IMR-90 (cell line): ENCODE measurements around the gene MGAT5B. TPM values are rescaled to one million over a fixed set of nuclear protein-coding genes. Genes with fewer than 3 reads are reported as not detected.

Source experiments
- ATAC-seq: fragments of 200-7000 bp; cut with Tn5 transposase; 2 replicates; pipeline ENCODE4 v1.9.1; 2020; ENCODE audit warnings: low read depth, mild to moderate bottlenecking, moderate library complexity
- BruUV-seq: library from RNA; stranded (reverse); fragments of 400-500 nt; replicated peaks from 2 replicates; lab custom pipeline; 2021; lab: Mats Ljungman, UMichigan
- CTCF ChIA-PET: fragments of 300-600 bp; formaldehyde crosslinking; extraction: SDS; loops from one replicate; lab custom pipeline; 2021; ENCODE audit warnings: antibody characterized with exemption; lab: Yijun Ruan, JAX
- POLR2A ChIA-PET: fragments of 300-600 bp; sonication (Branson Sonifier 250); formaldehyde crosslinking; loops from one replicate; lab custom pipeline; 2022; ENCODE audit warnings: antibody characterized with exemption; ENCODE audit not compliant: unreplicated experiment; lab: Charles Lee
- DNase-seq: peaks from one replicate; pipeline ENCODE4 v3.0.0; 2013
- H2AFZ ChIP-seq: replicated peaks from 2 replicates; pipeline ENCODE3; 2013; ENCODE audit warnings: low read length, mild to moderate bottlenecking; ENCODE audit not compliant: poor library complexity
- H2AK5ac ChIP-seq: 2 replicates; pipeline ENCODE4 v1.6.1; 2013; ENCODE audit warnings: low read depth, low read length, inconsistent platforms
- H2AK9ac ChIP-seq: replicated peaks from 2 replicates; pipeline ENCODE3; 2013; ENCODE audit warnings: mild to moderate bottlenecking, low read depth, low read length, moderate library complexity; ENCODE audit not compliant: poor library complexity
- H2BK120ac ChIP-seq: 2 replicates; pipeline ENCODE4 v1.6.1; 2013; ENCODE audit warnings: low read depth, low read length, inconsistent platforms
- H2BK15ac ChIP-seq: 3 replicates; pipeline ENCODE4 v1.6.1; 2013; ENCODE audit warnings: low read depth, low read length, inconsistent platforms
- H2BK20ac ChIP-seq: 2 replicates; pipeline ENCODE4 v1.6.1; 2013; ENCODE audit warnings: low read depth, mild to moderate bottlenecking, inconsistent platforms, low read length, moderate library complexity
- H2BK5ac ChIP-seq: 2 replicates; pipeline ENCODE4 v1.6.1; 2013; ENCODE audit warnings: mild to moderate bottlenecking, low read depth, low read length, inconsistent platforms; ENCODE audit not compliant: poor library complexity, severe bottlenecking
- H3K14ac ChIP-seq: replicated peaks from 2 replicates; pipeline ENCODE4 v1.6.1; 2013; ENCODE audit warnings: low read depth, low read length, inconsistent platforms
- H3K18ac ChIP-seq: 2 replicates; pipeline ENCODE4 v1.6.1; 2013; ENCODE audit warnings: low read depth, low read length, control low read depth
- H3K23ac ChIP-seq: 2 replicates; pipeline ENCODE4 v1.6.1; 2013; ENCODE audit warnings: low read depth, low read length, inconsistent platforms
- H3K27ac ChIP-seq: 2 replicates; pipeline ENCODE4 v1.5.1; 2013; ENCODE audit warnings: mild to moderate bottlenecking, control low read depth, low read length; ENCODE audit not compliant: insufficient read depth
- H3K27me3 ChIP-seq: 2 replicates; pipeline ENCODE4 v1.6.1; 2013; ENCODE audit warnings: low read length; ENCODE audit not compliant: control insufficient read depth, insufficient read depth
- H3K36me3 ChIP-seq: 2 replicates; pipeline ENCODE4 v1.6.1; 2013; ENCODE audit warnings: low read length, mixed read lengths; ENCODE audit not compliant: control insufficient read depth, insufficient read depth
- H3K4ac ChIP-seq: 2 replicates; pipeline ENCODE4 v1.6.1; 2013; ENCODE audit warnings: low read depth, low read length, inconsistent platforms
- H3K4me1 ChIP-seq: 2 replicates; pipeline ENCODE4 v1.6.1; 2013; ENCODE audit warnings: low read length, mixed read lengths; ENCODE audit not compliant: control insufficient read depth, insufficient read depth
- H3K4me2 ChIP-seq: 2 replicates; pipeline ENCODE4 v1.6.1; 2013; ENCODE audit warnings: low read depth, mild to moderate bottlenecking, control low read depth, low read length, moderate library complexity
- H3K4me3 ChIP-seq: 2 replicates; pipeline ENCODE4 v1.5.1; 2013; ENCODE audit warnings: low read depth, mild to moderate bottlenecking, control low read depth, low read length, moderate library complexity; ENCODE audit not compliant: insufficient read depth
- H3K56ac ChIP-seq: 2 replicates; pipeline ENCODE4 v1.6.1; 2013; ENCODE audit warnings: low read length, inconsistent platforms; ENCODE audit not compliant: insufficient read depth; ENCODE audit errors: extremely low read depth
- H3K79me1 ChIP-seq, 2 experiments: 2 replicates each; pipeline ENCODE4 v1.6.1; 2013; ENCODE audit warnings: low read length in 2 of 2, inconsistent platforms in 1 of 2, low read depth in 1 of 2
- H3K9ac ChIP-seq: 2 replicates; pipeline ENCODE4 v1.6.1; 2013; ENCODE audit warnings: low read depth, low read length, control low read depth
- H3K9me1 ChIP-seq: 2 replicates; pipeline ENCODE4 v1.6.1; 2013; ENCODE audit warnings: low read length, inconsistent platforms; ENCODE audit not compliant: insufficient read depth
- H3K9me3 ChIP-seq: 2 replicates; pipeline ENCODE4 v1.6.1; 2013; ENCODE audit warnings: low read length; ENCODE audit not compliant: control insufficient read depth, insufficient read depth
- H4K20me1 ChIP-seq: 2 replicates; pipeline ENCODE4 v1.6.1; 2013; ENCODE audit warnings: low read length, inconsistent platforms; ENCODE audit not compliant: insufficient read depth
- H4K5ac ChIP-seq: 2 replicates; pipeline ENCODE4 v1.6.1; 2013; ENCODE audit warnings: mild to moderate bottlenecking, low read depth, low read length, control low read depth
- H4K8ac ChIP-seq, 2 experiments: 2 replicates each; pipeline ENCODE4 v1.6.1; 2013; ENCODE audit warnings: low read depth in 2 of 2, low read length in 2 of 2, control low read depth in 1 of 2, inconsistent platforms in 1 of 2
- H4K91ac ChIP-seq: 2 replicates; pipeline ENCODE4 v1.6.1; 2013; ENCODE audit warnings: low read depth, low read length, inconsistent platforms; ENCODE audit not compliant: insufficient read depth
- BHLHE40 ChIP-seq: fragments of 150-350 bp; IDR thresholded peaks from 2 replicates; pipeline ENCODE4 v1.6.1; 2016; ENCODE audit warnings: mild to moderate bottlenecking, low read depth, low read length
- CTCF ChIP-seq: conservative IDR thresholded peaks from 2 replicates; pipeline ENCODE4 v1.5.1; 2012; ENCODE audit warnings: mild to moderate bottlenecking, low read depth, low read length, improper control_type of control experiment
- ELK1 ChIP-seq: fragments of 150-350 bp; IDR thresholded peaks from 2 replicates; pipeline ENCODE4 v1.6.1; 2016; ENCODE audit warnings: low read depth, mild to moderate bottlenecking, low read length, moderate library complexity, borderline replicate concordance
- MAFK ChIP-seq: IDR thresholded peaks from 2 replicates; pipeline ENCODE4 v1.6.1; 2012; ENCODE audit warnings: low read depth, low read length, improper control_type of control experiment
- MAZ ChIP-seq: IDR thresholded peaks from 2 replicates; pipeline ENCODE4 v1.6.1; 2012; ENCODE audit warnings: low read depth, mild to moderate bottlenecking, low read length, improper control_type of control experiment, moderate library complexity, borderline replicate concordance
- MXI1 ChIP-seq: IDR thresholded peaks from 2 replicates; pipeline ENCODE4 v1.6.1; 2012; ENCODE audit warnings: low read depth, mild to moderate bottlenecking, low read length, moderate library complexity, borderline replicate concordance
- POLR2A ChIP-seq: IDR thresholded peaks from 2 replicates; pipeline ENCODE4 v1.6.1; 2012; ENCODE audit warnings: mild to moderate bottlenecking, low read depth, low read length
- RAD21 ChIP-seq: IDR thresholded peaks from 2 replicates; pipeline ENCODE4 v1.6.1; 2012; ENCODE audit warnings: low read length, improper control_type of control experiment
- RCOR1 ChIP-seq: IDR thresholded peaks from 2 replicates; pipeline ENCODE4 v1.6.1; 2012; ENCODE audit warnings: mild to moderate bottlenecking, low read length, improper control_type of control experiment; ENCODE audit not compliant: insufficient replicate concordance
- RFX5 ChIP-seq: IDR thresholded peaks from 2 replicates; pipeline ENCODE4 v1.8.0; 2012; ENCODE audit warnings: low read depth, mild to moderate bottlenecking, low read length, moderate library complexity
- SMC3 ChIP-seq: fragments of 150-350 bp; IDR thresholded peaks from 2 replicates; pipeline ENCODE4 v1.6.1; 2016; ENCODE audit warnings: low read depth, mild to moderate bottlenecking, antibody characterized with exemption, low read length, moderate library complexity
- USF2 ChIP-seq: fragments of 150-350 bp; IDR thresholded peaks from 2 replicates; pipeline ENCODE4 v1.6.1; 2017; ENCODE audit warnings: mild to moderate bottlenecking, antibody characterized with exemption, low read length, low read depth
- WGBS, 2 experiments: methylation state at CpG; one replicate each; pipeline versions ENCODE4 v1.1.5 to v1.1.7; 2013; ENCODE audit warnings: missing lambda C conversion rate in 2 of 2; ENCODE audit not compliant: insufficient read length in 1 of 2; ENCODE audit errors: extremely low coverage in 2 of 2; 5-methylcytosine and 5-hydroxymethylcytosine counted together
- dilution Hi-C: fragments of 300-500 bp; cut with HindIII; formaldehyde crosslinking; loops from one replicate; pipeline ENCODE4 v1.14.3; 2018; ENCODE audit warnings: low sequenced_read_pairs; ENCODE audit not compliant: unreplicated experiment
- in situ Hi-C: fragments of 300-500 bp; cut with MboI; formaldehyde crosslinking; loops from 3 replicates; pipeline ENCODE4 v1.14.3; 2019; ENCODE audit warnings: low sequenced_read_pairs, inconsistent platforms, mixed read lengths
- intact Hi-C: fragments of 100-400 bp; cut with micrococcal nuclease; formaldehyde crosslinking; loops from 2 replicates; pipeline ENCODE4 v1.10.0; 2022
- polyA plus RNA-seq, 3 experiments: library from polyadenylated mRNA; depleted of rRNA; stranded (reverse); fragments of >200 nt; gene quantifications; 2 replicates each; pipeline ENCODE4 v1.2.3, GENCODE V29; 2012; ENCODE audit warnings: low replicate concordance in 1 of 3
- total RNA-seq: library from RNA; depleted of rRNA; stranded (reverse); fragments of >200 nt; gene quantifications from 2 replicates; pipeline ENCODE4 v1.2.3, GENCODE V29; 2012

The MGAT5B gene
- total and polyA plus RNA-seq, 2 of the 4 experiments (the other 2 are of a cell fraction), result 0.54 to 2.0 TPM

- Histone ChIP-seq H3K27ac (no peak overlapping the region), H2AK9ac (no peak overlapping the region), H2AK5ac (no peak overlapping the region), H4K91ac (no peak overlapping the region), H3K79me1 (no peaks in the 10 kb centered on the region), H3K9ac (no peak overlapping the region), H3K4me1 (no peaks in the 10 kb centered on the region), H2BK5ac (no peak overlapping the region), H3K9me3 (no peaks in the 10 kb centered on the region; the same call in 1 of the 2 replicates), H3K56ac (no peak overlapping the region), H4K5ac (no peak overlapping the region), H3K27me3 (peaks cover 3% of the 10 kb centered on the region; the same call in 1 of the 2 replicates), H3K9me1 (0 out of 2 replicates have a peak, but pooled peaks cover under 1% of the 10 kb centered on the region), H2BK120ac (no peak overlapping the region), H3K14ac (no peak overlapping the region), H3K4ac (no peak overlapping the region), H2BK15ac (no peak overlapping the region), H2BK20ac (no peak overlapping the region), H2AFZ (no peak overlapping the region), H4K20me1 (no peaks in the 10 kb centered on the region), H4K8ac (no peak overlapping the region), H3K4me2 (no peak overlapping the region), H3K23ac (no peak overlapping the region), H3K36me3 (no peaks in the 10 kb centered on the region), H3K18ac (no peak overlapping the region), H3K4me3 (no peak overlapping the region)
- intact Hi-C loops, result no loop called here
- ATAC-seq (no peak), DNase-seq (no peak)
- dilution Hi-C loops, result no loop called here
- WGBS, 2 experiments, result 51% methylated on average over 3 of the region's 8 CpGs; no CpG with 5 or more reads in 1 of the 2 experiments
- TF ChIP-seq SMC3, result no peak
- TF ChIP-seq MAZ, result no peak
- no peak for TF ChIP-seq MXI1
- no peak for TF ChIP-seq MAFK
- TF ChIP-seq RCOR1, result no peak
- TF ChIP-seq RAD21, result no peak
- no peak for TF ChIP-seq BHLHE40
- no peak for TF ChIP-seq USF2
- no peak for TF ChIP-seq ELK1
- TF ChIP-seq CTCF, result no peak
- no peak for TF ChIP-seq RFX5
- TF ChIP-seq POLR2A, result no peak
- ChIA-PET POLR2A (no interaction called here), CTCF (no interaction called here)
- BruUV-seq, result no TSS peak
- in situ Hi-C loops, result no loop called here
Observed at GRCh38 chr17:76905036-76905435, 36.8 kb downstream of the MGAT5B start.
